ENCODE results near the gene IGFBP3. TPM values are rescaled to one million over a fixed set of nuclear protein-coding genes. Genes with fewer than 3 reads are reported as not detected.

The IGFBP3 gene
- total and polyA plus RNA-seq, 4 donors, result 87.0 to 244 (median 182) TPM

GRCh38 chr7:45914911-45915310 is 6.2 kb downstream of the IGFBP3 start:
- Histone ChIP-seq H3K9me3 (ENCODE audit: control insufficient read depth in 4 of 4, low read length in 3 of 4) (no peaks in the 10 kb centered on the region), H3K4me3 (ENCODE audit: low read depth in 1 of 3, low read length in 3 of 3) (no peak overlapping the region), H3K36me3 (ENCODE audit: control insufficient read depth in 4 of 4, insufficient read depth in 3 of 4, low read depth in 1 of 4, low read length in 3 of 4) (peaks cover 0 to 6% (median under 1%) of the 10 kb centered on the region in 4 donors), H3K4me1 (ENCODE audit: control insufficient read depth in 4 of 4, insufficient read depth in 4 of 4, low read length in 3 of 4) (peaks cover 0 to 7% (median 2%) of the 10 kb centered on the region in 4 donors), H3K27me3 (ENCODE audit: control insufficient read depth in 4 of 4, insufficient read depth in 4 of 4, low read length in 3 of 4) (peaks cover 0 to 2% (median 0%) of the 10 kb centered on the region in 4 donors), H3K9ac (ENCODE audit: low read depth in 1 of 2, low read length in 2 of 2) (no peak overlapping the region), H3K27ac (ENCODE audit: low read depth in 1 of 2, low read length in 2 of 2) (no peak overlapping the region)
- TF ChIP-seq RXRA (IDR thresholded peaks at IDR 0.05), result no peak
- TF ChIP-seq GABPA (IDR thresholded peaks at IDR 0.05 in 1 of 2, conservative IDR thresholded peaks at IDR 0.05 in 1 of 2), result no peak
- TF ChIP-seq HNF4A (conservative IDR thresholded peaks at IDR 0.05), result no peak
- TF ChIP-seq FOXA1 (IDR thresholded peaks at IDR 0.05), result no peak
- no peak for TF ChIP-seq EGR1 (IDR thresholded peaks at IDR 0.05; ENCODE audit: low read depth in 2 of 2)
- TF ChIP-seq MAX (IDR thresholded peaks at IDR 0.05), result no peak
- no peak for TF ChIP-seq YY1 (IDR thresholded peaks at IDR 0.05)
- TF ChIP-seq TAF1 (conservative IDR thresholded peaks at IDR 0.05), result no peak
- TF ChIP-seq JUND (IDR thresholded peaks at IDR 0.05), result no peak
- TF ChIP-seq FOXA2 (IDR thresholded peaks at IDR 0.05), result no peak
- no peak for TF ChIP-seq REST (IDR thresholded peaks at IDR 0.05)
- TF ChIP-seq SP1 (IDR thresholded peaks at IDR 0.05), result no peak
- no peak for TF ChIP-seq HNF4G (IDR thresholded peaks at IDR 0.05)
- TF ChIP-seq ZBTB33 (IDR thresholded peaks at IDR 0.05), result no peak
- TF ChIP-seq CTCF (IDR thresholded peaks at IDR 0.05; ENCODE audit: low read depth, low read length, missing input control), result no peak
- TF ChIP-seq ATF3 (IDR thresholded peaks at IDR 0.05), result no peak
- TF ChIP-seq NR2F2 (IDR thresholded peaks at IDR 0.05), result no peak
- WGBS, result 89% methylated on average over 12 of the region's 12 CpGs
- no peak for DNase-seq (ENCODE audit: low spot score)

All from liver (tissue), 9 donors.